ENCODE measurements around the gene PAQR6. TPM values are rescaled to one million over a fixed set of nuclear protein-coding genes. Genes with fewer than 3 reads are reported as not detected.

The PAQR6 gene
- total and polyA plus RNA-seq, 2 experiments from 2014 or later = 4.5 to 12.0 TPM

DNA sequence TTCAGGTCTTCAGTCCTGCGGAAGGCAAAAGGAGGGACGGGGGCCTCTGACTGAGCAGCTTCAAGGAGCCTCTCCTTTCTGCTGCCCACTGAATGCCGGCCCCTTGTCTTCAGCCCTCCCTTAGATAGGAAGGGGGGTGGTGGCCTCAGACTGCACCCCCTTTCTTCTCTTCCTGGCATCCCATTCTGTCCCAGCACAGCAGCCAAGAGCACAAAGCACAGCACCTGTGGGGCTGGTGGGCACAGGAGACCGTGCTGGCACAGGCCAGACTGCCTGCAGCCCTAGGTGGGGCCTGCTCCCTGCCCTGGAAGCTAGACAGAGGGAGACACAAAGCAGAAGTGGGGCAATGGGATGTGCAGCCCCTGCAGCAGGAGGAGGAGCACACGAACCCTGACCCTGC is 1.7 kb upstream of the PAQR6 start:
- H3K9me3 ChIP-seq (ENCODE audit: low read depth) = no peaks in the 10 kb centered on the region
- no peaks in the 10 kb centered on the region for H3K36me3 ChIP-seq (replicated peaks; ENCODE audit: insufficient read depth, low read depth)
- WGBS (ENCODE audit: low lambda C conversion rate, missing lambda C conversion rate) = 93% methylated on average over 5 of the region's 5 CpGs
- H3K27me3 ChIP-seq = no peaks in the 10 kb centered on the region
- no peak overlapping the region for H2AFZ ChIP-seq
- no peak overlapping the region for H3K4me3 ChIP-seq
- no peak for DNase-seq (ENCODE audit: low spot score)
- H3K9me2 ChIP-seq (replicated peaks; ENCODE audit: insufficient read depth) = no peaks in the 10 kb centered on the region
- no peak overlapping the region for H3K27ac ChIP-seq
- H3K79me2 ChIP-seq = no peaks in the 10 kb centered on the region
- H4K20me1 ChIP-seq (ENCODE audit: insufficient read depth, poor library complexity, severe bottlenecking) = no peaks in the 10 kb centered on the region
- H3K4me2 ChIP-seq = no peak overlapping the region
- TF ChIP-seq, protein P1, sequence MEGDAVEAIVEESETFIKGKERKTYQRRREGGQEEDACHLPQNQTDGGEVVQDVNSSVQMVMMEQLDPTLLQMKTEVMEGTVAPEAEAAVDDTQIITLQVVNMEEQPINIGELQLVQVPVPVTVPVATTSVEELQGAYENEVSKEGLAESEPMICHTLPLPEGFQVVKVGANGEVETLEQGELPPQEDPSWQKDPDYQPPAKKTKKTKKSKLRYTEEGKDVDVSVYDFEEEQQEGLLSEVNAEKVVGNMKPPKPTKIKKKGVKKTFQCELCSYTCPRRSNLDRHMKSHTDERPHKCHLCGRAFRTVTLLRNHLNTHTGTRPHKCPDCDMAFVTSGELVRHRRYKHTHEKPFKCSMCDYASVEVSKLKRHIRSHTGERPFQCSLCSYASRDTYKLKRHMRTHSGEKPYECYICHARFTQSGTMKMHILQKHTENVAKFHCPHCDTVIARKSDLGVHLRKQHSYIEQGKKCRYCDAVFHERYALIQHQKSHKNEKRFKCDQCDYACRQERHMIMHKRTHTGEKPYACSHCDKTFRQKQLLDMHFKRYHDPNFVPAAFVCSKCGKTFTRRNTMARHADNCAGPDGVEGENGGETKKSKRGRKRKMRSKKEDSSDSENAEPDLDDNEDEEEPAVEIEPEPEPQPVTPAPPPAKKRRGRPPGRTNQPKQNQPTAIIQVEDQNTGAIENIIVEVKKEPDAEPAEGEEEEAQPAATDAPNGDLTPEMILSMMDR (IDR thresholded peaks at IDR 0.05; ENCODE audit: poor library complexity) = no peak
- TF ChIP-seq EZH2 (IDR thresholded peaks at IDR 0.05; ENCODE audit: borderline replicate concordance) = no peak
- TF ChIP-seq EZH2phosphoT487 (IDR thresholded peaks at IDR 0.05; ENCODE audit: low read depth, severe bottlenecking, unreplicated experiment) = no peak
- no peaks in the 10 kb centered on the region for H3K4me1 ChIP-seq (ENCODE audit: insufficient read depth)

DNA sequence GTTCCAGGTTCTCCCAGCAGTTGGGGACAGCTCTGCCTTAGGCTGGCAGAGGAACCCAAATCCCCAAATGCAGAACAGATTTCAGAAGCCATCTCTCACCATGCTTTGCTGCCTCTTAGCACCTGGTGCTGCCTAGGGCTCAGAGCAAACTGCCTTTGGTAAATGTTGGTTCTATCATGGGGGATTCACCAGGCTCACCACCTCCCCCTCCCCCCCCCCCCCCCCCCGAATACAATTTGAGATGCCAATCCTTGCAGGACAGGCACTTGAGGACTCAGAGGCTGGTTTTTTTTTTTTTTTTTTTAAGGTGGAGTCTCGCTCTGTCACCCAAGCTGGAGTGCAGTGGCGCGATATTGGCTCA is 447 bp upstream of the PAQR6 start:
- H3K9me3 ChIP-seq (ENCODE audit: low read depth) = no peaks in the 10 kb centered on the region
- no peak overlapping the region for H3K4me3 ChIP-seq
- H3K79me2 ChIP-seq = no peaks in the 10 kb centered on the region
- WGBS (ENCODE audit: low lambda C conversion rate, missing lambda C conversion rate) = 94% methylated on average over 4 of the region's 4 CpGs
- H3K4me1 ChIP-seq (ENCODE audit: insufficient read depth) = no peaks in the 10 kb centered on the region
- DNase-seq (ENCODE audit: low spot score) = no peak
- no peak overlapping the region for H3K4me2 ChIP-seq
- H3K9me2 ChIP-seq (replicated peaks; ENCODE audit: insufficient read depth) = no peaks in the 10 kb centered on the region
- no peak overlapping the region for H2AFZ ChIP-seq
- no peaks in the 10 kb centered on the region for H3K36me3 ChIP-seq (replicated peaks; ENCODE audit: insufficient read depth, low read depth)
- no peak overlapping the region for H3K27ac ChIP-seq
- no peaks in the 10 kb centered on the region for H4K20me1 ChIP-seq (ENCODE audit: insufficient read depth, poor library complexity, severe bottlenecking)
- no peaks in the 10 kb centered on the region for H3K27me3 ChIP-seq
- TF ChIP-seq EZH2phosphoT487 (IDR thresholded peaks at IDR 0.05; ENCODE audit: low read depth, severe bottlenecking, unreplicated experiment) = no peak
- TF ChIP-seq EZH2 (IDR thresholded peaks at IDR 0.05; ENCODE audit: borderline replicate concordance) = no peak
- TF ChIP-seq, protein P1 (IDR thresholded peaks at IDR 0.05; ENCODE audit: poor library complexity) = no peak

DNA sequence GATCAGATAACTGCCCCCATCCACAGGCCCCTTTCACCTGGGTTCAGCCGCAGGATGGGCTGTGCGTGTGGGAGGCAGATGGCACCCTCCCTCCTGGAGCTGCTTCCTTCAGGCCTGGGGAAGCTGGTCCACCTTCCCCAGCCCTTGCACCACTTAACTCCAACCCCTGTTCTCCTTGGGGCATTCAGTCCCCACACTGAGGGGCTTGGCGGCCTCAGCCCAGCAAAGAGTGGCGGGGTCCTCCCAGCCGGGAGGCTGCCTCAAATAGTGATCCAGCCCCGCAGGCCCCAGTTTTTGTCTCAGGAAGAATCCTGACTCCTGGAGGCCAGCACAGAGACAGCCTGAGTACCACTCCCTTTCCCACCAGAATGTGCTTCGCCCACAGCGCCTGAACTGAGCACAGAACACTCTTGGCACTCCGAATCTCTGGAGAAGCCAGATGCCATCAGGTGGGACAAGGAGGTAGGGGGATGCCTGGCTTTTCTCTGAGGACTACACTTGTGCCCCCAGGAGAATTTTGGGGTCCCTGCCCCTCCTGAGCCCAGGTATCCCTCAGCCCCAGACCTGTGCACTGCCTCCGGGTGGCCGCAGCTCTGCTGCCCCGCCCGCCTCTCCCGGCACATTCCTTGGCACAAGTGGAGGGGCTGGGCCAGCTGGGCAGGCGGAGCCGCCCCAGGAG is 936 bp downstream of the PAQR6 start:
- H3K4me1 ChIP-seq (ENCODE audit: insufficient read depth) = no peaks in the 10 kb centered on the region
- DNase-seq (ENCODE audit: low spot score) = no peak
- H3K9me3 ChIP-seq (ENCODE audit: low read depth) = no peaks in the 10 kb centered on the region
- no peak overlapping the region for H3K4me3 ChIP-seq
- no peaks in the 10 kb centered on the region for H3K9me2 ChIP-seq (replicated peaks; ENCODE audit: insufficient read depth)
- no peaks in the 10 kb centered on the region for H3K79me2 ChIP-seq
- 80% methylated on average over 16 of the region's 16 CpGs for WGBS (ENCODE audit: low lambda C conversion rate, missing lambda C conversion rate)
- no peak overlapping the region for H2AFZ ChIP-seq
- TF ChIP-seq, protein P1 (IDR thresholded peaks at IDR 0.05; ENCODE audit: poor library complexity) = no peak
- no peak for TF ChIP-seq EZH2 (IDR thresholded peaks at IDR 0.05; ENCODE audit: borderline replicate concordance)
- TF ChIP-seq EZH2phosphoT487 (IDR thresholded peaks at IDR 0.05; ENCODE audit: low read depth, severe bottlenecking, unreplicated experiment) = no peak
- H3K36me3 ChIP-seq (replicated peaks; ENCODE audit: insufficient read depth, low read depth) = no peaks in the 10 kb centered on the region
- no peaks in the 10 kb centered on the region for H4K20me1 ChIP-seq (ENCODE audit: insufficient read depth, poor library complexity, severe bottlenecking)
- H3K4me2 ChIP-seq = no peak overlapping the region
- H3K27me3 ChIP-seq = no peaks in the 10 kb centered on the region
- no peak overlapping the region for H3K27ac ChIP-seq
